Ishikawa (cell line): Measurements from ENCODE around the gene FBXO4.

Experiments
- EGR1 ChIP-seq: IDR thresholded peaks from 2 replicates; pipeline ENCODE4 v1.6.1; 2012
- FOXM1 ChIP-seq: IDR thresholded peaks from 2 replicates; pipeline ENCODE4 v1.6.1; 2012; ENCODE audit warnings: low read depth, borderline replicate concordance

DNA sequence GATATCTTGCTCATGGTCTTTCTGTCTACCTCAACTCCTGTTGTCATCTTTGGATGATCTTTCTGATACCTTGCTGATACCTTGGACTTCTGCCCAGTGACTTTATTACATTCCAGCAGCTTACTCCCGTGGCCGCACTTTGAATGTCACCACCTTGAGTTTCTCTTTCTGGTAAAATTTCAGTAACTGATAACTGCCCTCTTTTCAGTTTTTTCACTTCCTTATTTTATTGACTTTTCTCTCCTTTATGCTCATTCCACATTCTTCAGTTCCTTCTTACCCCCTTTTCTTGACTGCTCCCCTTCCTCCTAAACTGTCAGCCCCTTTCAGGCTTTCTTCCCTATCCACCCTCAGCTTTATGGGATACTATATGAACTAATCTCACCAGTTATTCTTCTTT lies 7.0 kb upstream of the FBXO4 start:
- no peak for TF ChIP-seq FOXM1
- no peak for TF ChIP-seq EGR1
